GM18499 (cell line): ENCODE measurements around the gene CMIP.
"Not testable (repeated sequence)": the region's sequence is repeated elsewhere in the genome, so short reads cannot be mapped to it uniquely, and the experiment has no call there.

Experiments used
- ATAC-seq: cut with Tn5 transposase; IDR thresholded peaks from one replicate; pipeline ENCODE4 v1.9.1; 2021; ENCODE audit warnings: moderate number of reproducible peaks; ENCODE audit not compliant: insufficient read depth, unreplicated experiment

The CMIP gene

DNA sequence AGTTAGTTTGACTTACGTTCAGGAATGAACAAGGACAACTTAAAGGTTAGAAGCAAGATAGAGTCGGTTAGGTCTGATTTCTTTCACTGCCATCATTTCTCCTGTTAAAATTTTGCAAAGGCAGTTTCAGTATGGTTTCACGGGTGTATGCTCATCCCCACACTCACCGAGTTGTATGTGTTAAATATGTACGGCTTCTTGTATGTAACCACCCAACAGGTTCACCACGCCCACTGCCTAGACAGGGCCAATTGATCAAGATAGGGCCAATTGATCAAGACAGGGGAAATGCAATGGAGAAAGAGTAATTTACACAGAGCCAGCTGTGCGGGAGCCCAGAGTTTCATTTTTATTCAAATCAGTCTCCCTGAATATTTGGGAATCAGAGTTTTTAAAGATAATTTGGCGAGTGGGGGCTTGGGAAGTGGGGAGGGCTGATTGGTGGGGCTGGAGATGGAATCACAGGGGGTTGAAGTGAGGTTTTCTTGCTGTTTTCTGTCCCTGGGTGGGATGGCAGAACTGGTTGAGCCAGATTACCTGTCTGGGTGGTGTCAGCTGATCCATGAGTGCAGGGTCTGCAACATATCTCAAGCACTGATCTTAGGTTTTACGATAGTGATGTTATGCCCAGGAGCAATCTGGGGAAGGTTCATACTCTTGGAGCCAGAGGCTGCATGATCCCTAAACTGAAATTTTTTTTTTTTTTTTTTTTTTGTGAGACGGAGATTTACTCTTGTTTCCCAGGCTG lies 272.0 kb downstream of the CMIP start:
- ATAC-seq: no peak

- ATAC-seq: no peak
These were observed 273.1 kb downstream of the CMIP start for GRCh38 chr16:81717662-81718189.

DNA sequence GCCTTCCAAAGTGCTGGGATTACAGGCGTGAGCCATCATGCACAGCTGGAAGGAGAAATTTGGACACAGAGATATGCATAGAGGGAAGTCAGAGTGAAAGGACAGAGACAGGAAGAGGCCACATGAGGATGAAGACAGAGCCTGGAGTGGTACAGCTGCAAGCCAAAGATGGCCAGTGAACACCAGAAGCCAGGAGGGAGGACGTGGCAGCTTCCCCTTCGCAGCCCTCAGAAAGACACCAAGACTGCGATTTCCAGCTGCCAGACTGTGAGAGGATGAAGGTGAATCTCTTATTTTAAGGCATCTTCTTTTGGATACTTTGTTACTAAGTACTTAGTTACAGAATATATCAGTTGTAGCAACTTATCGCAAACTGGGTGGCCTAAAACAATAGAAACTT lies 274.0 kb downstream of the CMIP start:
- no peak for ATAC-seq

- ATAC-seq: no peak
These were observed 275.4 kb downstream of the CMIP start for GRCh38 chr16:81719993-81720392.

GRCh38 chr16:81720973-81721906 lies 276.6 kb downstream of the CMIP start:
- ATAC-seq: no peak

- peak; percentile 87 for ATAC-seq
These were observed 278.6 kb downstream of the CMIP start for GRCh38 chr16:81723098-81723723.

DNA sequence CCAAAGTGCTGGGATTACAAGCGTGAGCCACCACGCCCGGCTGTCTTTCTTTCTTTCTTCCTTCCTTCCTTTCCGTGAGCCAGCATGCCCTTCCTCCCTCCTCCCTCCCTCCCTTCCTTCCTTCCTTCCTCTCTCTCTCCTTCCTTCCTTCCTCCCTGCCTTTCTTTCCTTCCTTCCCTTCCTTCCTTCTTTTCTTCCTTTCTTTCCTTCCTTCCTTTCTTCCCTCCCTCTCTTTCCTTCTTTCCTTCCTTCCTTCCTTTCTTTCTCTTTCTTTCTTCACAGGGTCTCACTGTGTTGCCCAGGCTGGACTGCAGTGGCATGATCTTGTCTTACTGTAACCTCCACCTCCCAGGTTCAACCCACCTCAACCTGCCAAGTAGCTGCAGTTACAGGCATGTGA lies 283.8 kb downstream of the CMIP start:
- no peak for ATAC-seq

DNA sequence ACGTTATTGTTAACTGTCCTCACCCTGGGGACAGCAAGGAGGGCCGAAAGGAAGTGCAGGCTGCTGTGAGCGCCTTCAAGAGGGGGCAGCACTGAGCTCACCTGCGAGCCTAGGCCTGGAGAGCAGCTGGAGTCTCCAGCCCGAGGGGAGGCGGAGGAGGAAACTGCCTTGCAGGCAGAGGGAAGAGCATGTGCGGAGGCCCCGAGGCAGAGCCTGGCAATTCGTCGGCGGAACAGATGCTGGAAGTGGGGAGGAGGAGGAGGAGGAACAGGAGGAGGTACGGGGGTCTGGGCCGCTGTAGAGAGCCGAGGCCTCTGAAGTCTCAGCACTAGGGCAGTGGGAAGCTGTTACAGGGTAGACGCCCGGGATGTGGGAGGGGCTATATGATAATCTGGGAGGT lies 284.8 kb downstream of the CMIP start:
- ATAC-seq: no peak

DNA sequence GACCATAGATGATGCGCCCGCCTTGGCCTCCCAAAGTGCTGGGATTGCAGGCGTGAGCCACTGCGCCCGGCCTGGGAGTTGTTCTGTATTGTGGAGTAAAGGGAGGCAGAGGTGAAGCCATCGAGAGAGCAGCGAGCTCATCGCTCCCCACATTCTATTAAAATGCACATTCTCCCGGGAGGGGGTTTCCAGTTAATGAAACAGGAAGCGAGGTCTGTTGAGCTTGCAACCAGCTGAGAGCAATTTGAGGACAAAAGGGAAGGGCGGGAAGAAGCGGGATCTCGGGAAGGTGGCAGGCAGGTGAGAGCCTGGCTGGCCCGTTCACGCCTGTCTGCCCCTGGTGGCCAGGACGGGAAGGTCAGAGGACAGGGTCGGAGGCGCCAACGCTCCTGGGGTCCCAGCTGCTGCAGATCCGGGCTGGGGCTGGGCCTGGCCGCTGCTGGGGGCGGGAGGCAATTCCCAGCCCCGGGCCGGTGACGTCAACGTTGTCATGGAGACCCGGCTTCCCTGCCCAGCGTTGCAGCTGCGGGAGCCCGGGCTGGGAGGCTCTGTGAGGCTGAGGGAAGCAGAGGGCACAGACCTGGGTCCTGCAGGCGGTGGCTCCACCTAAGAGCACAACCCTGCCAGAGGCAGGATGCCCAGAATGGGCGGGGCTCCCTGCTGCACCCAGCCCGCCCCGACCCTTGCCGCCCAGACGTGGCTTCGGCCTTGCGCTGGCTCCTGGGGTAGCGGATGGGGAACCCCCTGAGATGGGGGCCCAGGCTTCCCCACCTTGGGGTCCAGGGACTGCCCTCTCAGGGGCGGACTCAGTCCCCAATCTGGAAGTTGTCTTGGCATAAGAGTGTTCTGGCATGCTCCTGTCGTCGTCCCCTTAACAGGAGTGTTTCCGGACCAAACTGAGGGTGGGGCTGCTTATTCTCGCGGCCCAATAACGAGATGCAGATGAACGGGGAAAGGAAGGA lies 285.8 kb downstream of the CMIP start:
- ATAC-seq: no peak

GRCh38 chr16:81731649-81732048 lies 287.0 kb downstream of the CMIP start:
- no peak for ATAC-seq

DNA sequence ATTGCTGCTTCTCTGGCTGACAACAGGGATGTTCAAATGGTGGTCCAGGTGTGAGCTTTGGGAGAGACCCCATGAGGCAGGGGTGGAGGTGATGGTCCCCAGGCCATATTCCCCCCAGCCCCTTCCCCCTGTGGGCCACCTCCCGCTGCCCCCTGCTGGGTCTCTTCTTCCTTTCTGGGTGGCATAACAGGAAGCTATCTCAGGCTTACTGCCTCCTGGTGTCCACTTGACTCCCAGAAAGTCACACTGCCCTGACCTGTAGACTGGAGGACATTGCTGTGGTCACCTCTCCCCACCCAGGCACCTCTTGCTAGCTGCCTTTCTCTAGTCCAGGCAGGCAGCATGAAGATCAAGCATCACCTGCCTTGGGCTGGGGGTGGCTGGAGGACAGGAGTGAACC lies 288.1 kb downstream of the CMIP start:
- ATAC-seq: no peak

- no peak for ATAC-seq
These were observed 288.7 kb downstream of the CMIP start for GRCh38 chr16:81733295-81733694.

DNA sequence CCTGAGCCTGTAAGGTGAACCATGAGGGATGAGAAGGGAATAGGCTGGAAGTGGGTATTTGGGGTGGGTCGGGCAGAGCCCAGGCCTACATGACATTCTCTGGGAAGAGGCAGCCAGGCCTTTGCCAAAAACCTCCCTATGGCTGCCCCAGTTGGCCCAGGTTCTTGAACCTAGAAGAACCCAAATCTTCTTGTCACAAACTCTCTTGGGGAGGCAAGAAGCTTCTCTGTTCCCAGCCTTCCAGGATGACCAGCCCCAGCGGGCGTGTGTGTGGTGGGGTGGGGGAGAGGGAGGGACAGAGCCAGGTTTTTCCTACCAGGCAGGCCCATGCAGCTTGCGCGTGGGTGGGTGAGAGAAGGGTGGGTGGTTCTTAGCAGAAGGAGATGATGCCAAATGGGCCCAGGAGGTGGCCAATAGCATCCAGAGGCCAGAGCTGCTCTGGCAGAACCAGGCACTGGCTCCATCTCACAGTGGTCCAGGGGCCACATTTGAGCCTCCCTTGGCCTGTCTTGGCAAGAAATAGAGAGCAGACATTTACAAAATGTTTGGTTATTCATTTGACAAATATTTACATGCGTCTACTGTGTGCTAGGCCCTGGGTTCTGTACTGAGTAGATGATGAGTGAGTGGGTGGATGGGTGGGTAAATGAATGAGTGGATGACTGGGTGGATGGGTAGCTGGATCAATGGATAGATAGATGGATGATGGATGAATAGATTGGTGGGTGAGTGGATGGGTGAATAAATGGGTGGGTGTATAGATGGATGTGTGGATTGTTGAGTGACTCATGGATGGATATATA lies 290.2 kb downstream of the CMIP start:
- no peak for ATAC-seq

- no peak for ATAC-seq
These were observed 293.4 kb downstream of the CMIP start for GRCh38 chr16:81737885-81738536.

- ATAC-seq: no peak
These were observed 294.3 kb downstream of the CMIP start for GRCh38 chr16:81738783-81739496.

DNA sequence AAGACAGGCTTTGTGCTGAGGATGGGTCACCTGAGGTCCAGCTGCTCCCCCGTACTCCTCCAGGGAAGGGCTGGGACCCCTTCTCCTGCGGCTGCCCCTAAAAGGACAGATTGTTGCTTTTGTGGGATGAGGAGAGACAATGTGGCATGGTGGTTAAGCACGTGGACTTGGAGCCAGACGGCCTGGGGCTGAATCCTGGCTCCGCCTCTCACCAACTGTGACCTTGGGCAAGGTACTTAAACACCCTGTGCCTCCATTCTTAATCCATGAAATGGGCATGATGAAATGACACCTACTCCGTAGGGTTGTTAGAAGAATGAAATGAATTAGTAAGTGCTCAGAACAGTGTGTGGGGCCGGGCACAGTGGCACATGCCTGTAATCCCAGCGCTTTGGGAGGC lies 294.9 kb downstream of the CMIP start:
- no peak for ATAC-seq

GRCh38 chr16:81740169-81740568 lies 295.6 kb downstream of the CMIP start:
- ATAC-seq: peak; percentile 67

- ATAC-seq: not testable (repeated sequence)
These were observed 296.8 kb downstream of the CMIP start for GRCh38 chr16:81741430-81741770.
